GM21528 (cell line): ENCODE measurements around the gene CFAP221.

Experiments used
- ATAC-seq: cut with Tn5 transposase; IDR thresholded peaks from one replicate; pipeline ENCODE4 v1.9.1; 2021; ENCODE audit warnings: mild to moderate bottlenecking, moderate library complexity; ENCODE audit not compliant: unreplicated experiment, low FRiP score

The CFAP221 gene

DNA sequence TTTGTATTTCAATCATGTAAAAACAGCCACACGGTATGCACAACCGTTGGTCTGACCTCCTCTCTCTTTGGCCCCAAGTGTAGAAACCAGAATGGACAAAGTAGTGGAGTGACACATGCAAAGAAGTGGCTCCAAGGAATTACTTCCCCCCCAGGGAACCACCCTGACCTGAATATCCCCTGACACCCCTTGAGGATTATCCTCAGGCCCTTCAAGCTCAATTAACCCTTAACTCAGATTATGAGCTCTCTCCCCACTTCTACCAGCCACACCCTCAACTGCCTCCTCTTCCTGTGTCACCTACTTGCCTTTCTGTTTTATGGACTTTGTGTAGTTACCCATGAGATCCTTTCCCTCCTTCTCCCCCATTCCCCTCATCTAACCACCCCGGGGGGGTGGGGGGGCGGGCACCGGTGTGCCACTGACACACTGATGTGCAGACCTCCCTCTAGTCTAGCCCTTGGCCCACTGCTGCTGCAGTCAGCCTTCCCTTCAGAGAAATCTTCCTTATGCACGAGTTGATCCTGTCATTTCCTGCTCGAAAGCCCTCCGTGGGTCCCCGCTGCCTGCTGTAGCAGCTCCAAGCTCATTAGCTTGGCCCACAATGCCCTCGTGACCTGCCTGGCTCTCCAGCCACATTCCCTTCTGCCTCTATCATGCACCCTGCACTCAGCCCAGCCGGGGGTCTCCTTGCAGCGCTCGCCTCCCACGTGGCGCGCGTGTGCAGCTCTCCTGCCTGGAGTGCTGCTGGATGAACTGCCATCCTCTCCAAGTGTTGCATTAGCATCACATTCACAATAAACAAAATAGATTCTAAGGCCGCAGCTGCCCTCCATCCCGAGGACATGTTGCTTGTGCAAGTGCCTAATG is 94.7 kb downstream of the CFAP221 start:
- no peak for ATAC-seq

DNA sequence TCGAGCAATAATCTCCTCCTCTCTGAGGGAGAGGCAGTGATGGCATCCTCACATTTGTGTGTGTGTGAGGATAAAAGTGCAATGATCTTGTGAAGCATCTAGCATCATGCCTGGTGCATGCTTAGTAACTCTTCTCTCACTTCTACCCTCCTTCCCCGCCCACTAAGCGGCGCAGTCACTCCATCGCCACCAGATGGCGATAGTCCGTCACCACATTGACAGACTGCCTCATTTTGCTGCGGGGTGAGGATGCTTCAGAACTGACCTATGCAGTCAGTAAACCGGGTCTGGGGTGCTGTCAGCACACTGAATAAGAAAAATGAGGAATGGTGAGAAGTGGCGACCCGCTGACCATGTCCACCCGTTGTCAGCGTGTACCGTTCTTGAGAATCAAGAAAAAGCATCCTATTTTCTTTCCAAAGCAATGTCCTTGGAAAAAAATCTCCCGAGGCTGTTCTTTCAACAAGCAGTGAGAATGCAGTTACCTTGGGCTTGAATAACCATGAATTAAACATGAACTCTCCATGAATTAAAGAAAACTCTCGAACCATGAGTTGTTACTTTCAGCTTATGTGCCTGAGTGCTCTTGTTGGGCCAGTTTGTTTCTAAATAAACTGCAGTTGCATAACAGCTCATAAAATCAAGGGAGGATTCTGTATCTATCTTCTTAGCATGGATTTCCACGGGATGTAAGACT is 97.5 kb downstream of the CFAP221 start:
- ATAC-seq = peak; percentile 96

DNA sequence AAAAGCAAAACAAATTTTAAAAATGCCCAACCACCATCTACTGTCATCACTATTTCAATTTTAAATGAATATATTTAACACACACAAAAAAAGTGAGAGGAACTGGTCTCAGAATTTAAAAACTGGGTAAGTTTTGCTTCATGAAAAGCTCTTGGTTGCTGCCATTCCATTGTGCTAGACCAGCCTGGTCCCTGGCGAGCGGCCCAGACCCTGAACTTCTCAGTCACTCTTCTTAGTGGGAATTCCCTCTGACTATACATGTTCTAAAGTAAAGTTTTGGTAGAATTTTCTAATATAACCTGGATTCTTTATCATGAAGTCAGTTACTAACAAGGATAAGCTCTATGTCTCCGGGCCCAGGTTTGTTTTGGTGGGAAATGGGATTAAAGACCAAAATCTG is 99.9 kb downstream of the CFAP221 start:
- no peak for ATAC-seq

DNA sequence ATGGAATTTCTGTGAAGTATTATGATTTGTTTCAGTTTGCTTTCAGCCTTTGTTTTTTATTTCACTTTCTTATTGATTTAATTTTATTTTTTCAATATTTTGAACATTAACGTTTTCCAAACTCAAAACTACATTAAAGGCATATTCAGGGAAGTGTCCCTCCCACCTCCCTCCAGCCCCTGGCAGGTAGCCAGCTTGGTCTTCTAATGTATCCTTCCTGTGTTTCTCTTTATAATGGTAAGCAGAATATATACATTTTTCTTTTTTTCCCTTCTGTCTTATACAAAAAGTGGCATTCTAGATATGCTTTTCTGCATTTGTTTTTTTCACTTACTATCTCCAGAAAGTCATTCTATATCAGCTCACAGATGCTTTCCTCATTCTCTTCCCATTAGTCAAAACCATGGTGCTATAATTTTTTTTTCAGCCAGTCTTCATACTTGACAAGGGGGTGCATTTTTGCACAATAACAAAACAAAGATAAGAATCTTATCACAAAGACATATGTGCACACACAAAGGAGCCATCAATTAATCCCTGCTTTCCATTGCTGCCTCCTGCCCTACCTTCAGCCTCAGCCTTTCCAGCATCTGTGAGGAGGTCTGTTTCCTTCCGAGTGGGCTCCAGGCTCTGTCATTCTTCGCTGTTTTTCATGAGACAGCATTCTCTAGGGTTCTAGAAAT is 101.1 kb downstream of the CFAP221 start:
- ATAC-seq = no peak

DNA sequence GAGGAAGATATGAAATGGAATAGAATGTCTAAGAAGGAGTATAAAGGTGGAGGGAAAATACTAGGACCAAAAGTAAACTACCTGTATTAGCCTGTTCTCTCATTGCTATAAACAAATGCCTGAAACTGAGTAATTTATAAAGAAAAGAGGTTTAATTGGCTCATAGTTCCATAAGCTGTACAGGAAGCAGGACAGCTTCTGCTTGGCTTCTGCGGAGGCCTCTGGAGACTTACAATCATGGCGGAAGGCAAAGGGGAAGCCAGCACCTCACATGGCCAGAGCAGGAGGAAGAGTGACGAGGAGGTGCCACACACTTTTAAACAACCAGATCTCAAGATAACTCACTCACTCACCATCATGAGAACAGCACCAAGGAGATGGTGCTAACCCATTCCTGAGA is 101.9 kb downstream of the CFAP221 start:
- no peak for ATAC-seq

DNA sequence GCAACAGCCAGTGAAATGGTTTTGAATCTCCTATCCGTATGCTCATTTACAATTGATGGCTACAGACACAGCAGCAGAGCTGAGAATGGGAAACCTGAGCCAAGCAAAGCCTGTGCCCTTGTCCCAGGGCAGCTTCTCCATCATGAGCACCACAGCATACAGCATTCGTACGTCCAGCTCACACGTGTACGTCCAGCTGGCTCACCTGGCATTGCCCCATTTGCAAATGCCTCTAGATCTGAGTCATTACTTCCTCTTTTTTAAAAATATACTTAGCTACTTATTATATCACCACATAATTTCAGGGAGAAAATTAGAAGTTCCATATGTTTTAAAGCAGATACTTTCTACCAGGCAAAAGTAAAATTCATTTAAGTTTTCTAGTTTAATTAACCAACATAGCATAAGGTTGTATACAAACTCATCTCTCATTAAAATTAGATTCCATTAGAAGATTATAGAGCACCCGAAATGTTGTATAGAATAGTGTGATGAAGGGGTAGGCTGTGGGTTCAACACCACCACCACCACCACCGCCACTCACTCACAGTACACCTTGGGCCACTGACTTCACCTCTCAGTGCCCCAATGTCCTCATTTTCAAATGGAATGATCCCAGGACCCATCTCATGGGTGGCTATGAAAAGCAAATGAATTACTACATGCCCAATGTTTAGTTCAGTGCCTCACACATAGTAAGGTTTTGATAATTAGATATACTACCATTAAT is 103.4 kb downstream of the CFAP221 start:
- peak; percentile 76 for ATAC-seq

DNA sequence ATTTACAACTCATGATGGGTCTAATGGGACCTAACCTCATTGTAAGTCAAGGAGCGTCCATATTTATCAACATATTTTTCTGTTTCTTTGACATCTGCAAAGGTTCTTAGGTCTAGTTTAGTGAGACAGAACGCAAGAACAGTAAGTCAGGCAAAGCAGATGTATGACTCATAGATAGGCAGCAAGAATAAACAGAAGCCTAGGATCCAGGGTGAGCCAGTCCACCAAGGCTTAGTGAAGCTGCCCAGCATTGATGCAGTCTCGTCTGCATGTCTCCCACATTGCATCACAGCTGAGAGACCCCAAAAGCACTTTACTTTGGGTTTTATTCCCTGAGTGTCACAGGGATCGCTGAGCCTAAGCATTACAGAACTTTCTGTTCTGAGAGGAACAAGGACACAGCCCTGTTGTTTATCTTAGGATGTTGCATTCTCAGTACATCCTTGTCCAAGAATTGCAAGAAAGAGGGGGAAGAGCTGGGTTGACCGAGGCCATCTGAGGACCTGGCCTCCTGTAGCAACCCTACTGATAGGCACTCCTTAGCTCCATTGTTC is 105.2 kb downstream of the CFAP221 start:
- no peak for ATAC-seq

DNA sequence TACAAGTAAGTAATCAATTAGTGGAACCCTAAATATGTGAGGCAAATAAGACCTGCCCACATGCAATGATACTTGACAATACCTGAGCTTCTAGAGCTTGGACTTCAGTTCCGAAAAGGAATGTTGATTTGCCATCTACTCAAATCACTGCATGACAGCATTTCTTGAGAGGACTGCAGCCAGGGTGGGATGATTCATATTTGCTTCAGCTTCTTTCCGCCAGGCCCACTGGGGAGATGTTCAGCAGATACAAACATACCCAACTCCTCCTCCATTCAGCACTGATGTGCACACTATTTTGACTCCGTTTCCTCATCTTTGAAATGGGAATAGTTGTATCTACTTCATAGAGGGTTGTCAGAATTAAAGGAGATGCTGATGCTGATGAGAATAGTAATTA is 106.0 kb downstream of the CFAP221 start:
- ATAC-seq = no peak

DNA sequence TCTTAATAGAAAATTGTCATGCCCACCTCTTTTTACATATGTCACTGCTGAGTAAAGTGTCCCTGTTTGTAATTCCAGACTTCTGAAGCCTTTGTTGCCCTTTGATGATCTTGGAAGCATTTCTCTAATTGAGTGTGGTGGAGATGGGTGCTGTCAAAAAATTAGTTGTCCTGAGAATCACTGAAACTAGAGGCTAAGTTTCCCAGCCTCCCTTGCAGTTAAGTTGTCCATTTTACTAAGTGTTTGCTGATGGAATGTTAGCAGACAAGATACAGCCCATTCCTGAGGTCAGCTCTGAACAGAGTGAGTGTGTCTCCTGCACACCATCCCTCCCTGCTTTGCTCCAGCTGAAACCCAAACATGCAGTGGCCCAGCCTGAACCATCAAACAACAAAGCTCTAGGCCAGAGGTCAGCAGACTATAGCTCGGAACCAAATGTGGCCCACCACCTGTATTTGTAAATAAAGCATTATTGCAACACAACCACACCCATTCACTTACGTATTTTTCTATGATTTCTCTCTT is 106.7 kb downstream of the CFAP221 start:
- no peak for ATAC-seq

DNA sequence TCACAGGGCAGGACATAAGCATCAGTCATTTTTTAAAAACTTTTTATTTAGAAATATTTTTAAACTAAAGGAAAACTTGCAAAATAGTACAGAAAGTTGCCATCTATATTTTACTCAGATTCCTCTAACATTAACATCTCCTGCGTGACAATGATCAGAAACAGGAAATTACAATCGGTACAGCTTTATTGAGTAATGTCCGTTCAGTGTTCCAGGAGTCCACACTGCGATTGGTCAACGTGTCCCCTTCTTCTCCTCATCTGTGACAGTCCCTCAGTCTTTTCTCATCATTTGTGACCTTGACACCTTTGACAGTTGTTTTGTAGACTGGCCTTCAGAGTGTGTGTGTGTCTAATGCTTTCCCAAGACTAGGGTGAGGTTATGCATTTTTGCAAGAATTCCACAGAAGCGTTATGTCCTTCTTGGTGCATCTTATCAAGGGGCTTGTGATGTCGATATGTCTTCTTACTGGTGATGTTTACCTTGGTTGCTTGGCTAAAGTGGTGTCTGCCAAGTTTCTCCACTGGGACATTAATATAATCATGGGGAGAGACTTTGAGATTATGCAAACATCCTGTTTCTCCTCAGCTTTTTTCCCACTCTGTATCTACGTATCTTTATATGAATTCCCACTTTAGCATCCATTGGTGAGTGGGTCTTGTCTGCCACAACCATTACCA is 113.4 kb downstream of the CFAP221 start:
- no peak for ATAC-seq

DNA sequence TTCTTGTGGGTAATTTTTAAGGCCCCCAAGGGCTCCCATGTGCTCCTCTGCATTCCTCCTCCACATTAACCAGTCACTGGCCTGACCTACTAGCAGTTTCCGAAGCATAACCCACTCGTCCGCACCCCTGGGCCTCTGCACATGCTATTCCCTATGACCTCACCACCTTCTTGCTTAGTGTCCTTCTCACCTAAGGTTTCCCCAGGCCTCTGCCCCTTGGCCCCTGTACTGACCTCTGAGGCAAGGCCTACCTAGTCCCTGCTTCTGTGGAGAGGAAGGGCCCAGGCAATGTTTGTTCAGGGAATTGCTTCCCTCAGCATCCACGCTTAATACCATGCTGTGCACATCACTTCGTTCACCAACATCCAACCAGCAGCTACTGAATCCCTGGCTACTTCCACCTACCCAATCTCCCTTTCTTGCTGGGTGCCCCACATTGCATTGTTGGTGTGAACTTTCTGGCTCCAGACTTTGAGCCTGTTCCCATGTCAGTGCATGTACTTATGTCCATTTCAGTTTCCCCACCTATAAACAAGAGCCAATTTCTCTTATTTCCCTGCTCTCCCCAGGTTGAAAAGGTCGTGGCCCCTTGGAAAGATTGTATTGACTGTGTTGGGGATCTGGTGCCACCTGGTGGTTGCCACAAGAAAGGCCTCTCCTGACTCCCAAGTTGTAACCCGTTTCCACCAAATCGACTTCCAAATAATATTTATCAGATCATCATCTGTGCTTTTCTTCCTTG is 115.5 kb downstream of the CFAP221 start:
- no peak for ATAC-seq

DNA sequence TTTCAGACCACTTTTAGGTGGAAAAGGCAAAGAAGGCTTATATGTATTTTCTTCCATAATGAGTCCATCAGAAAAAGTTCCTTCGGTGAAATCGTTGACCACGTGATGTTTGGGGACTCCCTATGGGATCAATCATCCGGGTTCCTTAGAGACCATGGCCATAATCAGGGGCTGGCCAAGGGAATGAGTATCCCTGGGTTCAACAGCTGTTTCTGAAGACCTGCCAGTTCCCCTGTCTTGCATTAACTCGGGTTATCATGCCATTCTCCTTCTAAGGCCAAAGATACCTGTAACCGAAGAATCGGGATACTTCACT is 116.1 kb downstream of the CFAP221 start:
- no peak for ATAC-seq

DNA sequence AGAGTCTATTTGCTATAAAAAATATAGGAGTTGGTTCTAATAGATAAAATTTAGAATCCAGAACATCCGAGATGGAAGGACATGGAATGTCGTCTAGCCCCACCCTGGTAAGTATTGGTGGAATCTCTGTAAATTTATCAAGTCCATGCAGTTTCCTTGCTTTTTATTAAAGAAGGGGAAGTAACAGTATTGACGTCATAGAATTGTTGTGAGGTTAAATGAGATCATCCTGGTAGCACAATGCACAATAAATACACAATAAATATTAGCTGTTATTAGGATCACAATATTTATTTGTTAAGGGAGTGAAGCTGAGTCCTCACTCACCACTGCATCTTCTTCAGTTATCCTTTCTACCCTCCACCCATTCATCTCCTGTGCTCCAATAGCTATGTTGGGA is 118.0 kb downstream of the CFAP221 start:
- ATAC-seq = no peak

DNA sequence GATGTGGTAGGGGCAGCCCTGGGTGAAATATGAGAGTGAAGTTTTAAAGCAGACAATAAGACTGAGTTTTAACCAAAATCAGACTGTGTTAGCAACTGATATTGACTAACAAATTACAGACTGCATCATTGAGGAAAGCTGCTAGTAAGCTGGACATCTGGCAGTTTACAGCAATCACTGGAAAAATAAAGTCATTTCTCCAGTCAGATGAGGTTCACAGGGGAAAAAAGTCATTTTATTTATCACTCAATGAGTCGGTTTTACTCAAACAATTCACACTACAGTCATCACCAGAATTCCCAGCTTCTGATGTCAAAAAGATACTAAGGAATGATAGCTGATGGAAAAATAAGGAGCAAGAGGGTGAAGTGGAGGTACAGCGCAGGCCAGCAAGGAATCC is 124.3 kb downstream of the CFAP221 start:
- ATAC-seq = no peak

DNA sequence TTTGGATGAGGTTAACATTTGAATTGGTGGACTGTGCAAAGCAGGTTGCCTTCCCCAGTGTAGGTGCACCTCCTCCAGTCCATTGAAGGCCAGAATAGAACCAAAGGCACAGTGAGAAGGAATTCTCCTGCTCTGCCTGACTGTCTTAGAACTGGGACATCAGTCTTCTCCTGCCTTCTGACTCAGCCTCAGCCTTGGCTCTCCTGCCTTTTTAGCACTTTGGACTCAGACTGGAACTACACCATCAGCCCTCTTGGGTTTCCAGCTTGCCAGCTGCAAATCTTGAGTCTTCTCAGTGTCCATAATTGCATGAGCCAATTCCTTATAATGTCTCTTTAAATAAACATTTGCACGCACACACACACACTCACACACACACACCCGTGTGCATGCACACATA is 126.8 kb downstream of the CFAP221 start:
- ATAC-seq = no peak

DNA sequence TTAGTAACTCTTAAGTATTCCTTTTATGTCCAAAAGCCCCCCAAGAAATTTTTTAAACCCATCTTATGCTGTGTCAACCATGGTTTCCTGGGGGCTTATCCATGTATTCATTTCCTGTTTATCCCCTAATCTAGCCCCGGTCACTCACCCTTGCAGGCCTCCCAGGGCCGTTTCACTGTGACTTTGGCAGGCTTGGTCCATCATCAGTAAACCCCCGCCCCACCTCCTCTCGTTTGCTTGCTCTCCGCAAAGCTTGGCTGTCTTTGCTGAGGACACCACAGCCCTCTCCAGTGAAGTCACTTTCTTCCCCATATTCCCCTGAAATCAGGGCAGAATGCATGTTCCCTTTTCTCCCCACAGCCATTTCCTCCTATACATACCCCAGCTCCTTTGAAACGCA is 127.5 kb downstream of the CFAP221 start:
- ATAC-seq = no peak

DNA sequence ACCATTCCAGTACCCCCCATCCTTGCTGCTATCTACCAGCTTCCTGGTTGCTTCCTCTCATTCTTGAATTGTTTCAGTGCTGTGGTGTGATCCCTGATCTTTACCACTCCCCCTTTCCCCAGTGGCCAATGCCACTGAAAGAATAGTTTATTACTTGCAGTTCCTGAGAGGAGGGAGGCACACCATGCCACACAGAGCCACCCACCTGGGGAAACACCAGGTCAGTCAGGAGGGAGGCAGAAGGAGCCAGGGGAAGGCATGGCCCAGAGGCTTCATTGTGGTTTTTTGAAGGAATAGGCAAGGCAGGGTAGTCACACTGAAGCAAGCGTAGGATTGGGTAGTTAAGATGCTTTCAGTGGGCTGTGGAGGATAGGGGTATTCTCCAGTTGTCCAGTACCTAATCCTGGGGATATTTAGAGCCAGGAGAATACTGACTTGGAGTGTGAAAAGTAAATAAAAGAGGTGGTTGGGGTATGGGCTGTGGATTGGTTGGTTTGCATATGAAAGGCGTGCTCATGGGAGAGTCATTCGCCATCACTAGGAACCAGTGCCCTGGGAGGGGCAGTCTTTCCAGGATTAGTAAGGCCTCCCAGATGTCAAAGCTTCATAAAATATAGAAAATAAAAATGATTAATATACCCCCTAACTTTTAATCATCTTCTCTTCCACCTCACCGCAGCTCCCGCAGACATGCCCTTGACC is 128.1 kb downstream of the CFAP221 start:
- no peak for ATAC-seq

DNA sequence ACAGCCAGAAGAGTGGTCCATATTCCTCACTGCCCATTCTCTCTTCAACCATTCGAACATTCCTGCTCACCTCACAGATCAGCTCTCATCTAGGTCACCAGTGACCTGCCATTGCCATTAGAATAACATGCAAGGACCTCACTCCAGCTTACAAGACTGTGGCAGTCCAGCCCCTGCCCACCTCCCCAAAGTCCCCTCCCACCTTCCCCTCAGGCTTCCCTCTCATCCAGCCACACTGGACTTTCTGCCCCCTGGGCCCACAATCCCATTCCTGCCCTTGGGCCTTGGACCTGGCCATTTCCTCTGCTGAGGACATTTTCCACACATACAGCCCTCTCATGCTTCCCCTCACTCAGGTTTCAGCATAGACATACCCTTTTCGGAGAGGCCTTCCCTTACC is 129.5 kb downstream of the CFAP221 start:
- ATAC-seq = no peak
